Panc1 (cell line): ENCODE results near the gene ABHD4. TPM values are rescaled to one million over a fixed set of nuclear protein-coding genes. Genes with fewer than 3 reads are reported as not detected.
"Not testable (repeated sequence)": the region's sequence is repeated elsewhere in the genome, so short reads cannot be mapped to it uniquely, and the experiment has no call there.

Experiments
- ATAC-seq: fragments of 200-7000 bp; cut with Tn5 transposase; 2 replicates; pipeline ENCODE4 v1.9.1; 2020; ENCODE audit warnings: mild to moderate bottlenecking, moderate library complexity
- BruUV-seq: library from RNA; stranded (reverse); fragments of 400-500 nt; replicated peaks from 2 replicates; lab custom pipeline; 2021; lab: Mats Ljungman, UMichigan
- CTCF ChIA-PET: fragments of 300-600 bp; sonication (Branson Sonifier 250); formaldehyde crosslinking; loops from one replicate; lab custom pipeline; 2022; ENCODE audit warnings: antibody characterized with exemption; lab: Charles Lee
- POLR2A ChIA-PET: fragments of 300-600 bp; sonication (Branson Sonifier 250); formaldehyde crosslinking; loops from one replicate; lab custom pipeline; 2022; ENCODE audit warnings: antibody characterized with exemption; lab: Charles Lee
- DNase-seq: peaks from one replicate; pipeline ENCODE4 v3.0.0-alpha.2; 2010; ENCODE audit warnings: low read depth, low spot score
- H3K27ac ChIP-seq: 2 replicates; pipeline ENCODE4 v1.5.1; 2011; ENCODE audit warnings: mild to moderate bottlenecking, low read length, inconsistent platforms
- H3K27me3 ChIP-seq: fragments of 200-500 bp; sonication (Bioruptor generic); 2 replicates; pipeline ENCODE4 v1.6.0; 2014; ENCODE audit warnings: low read length, inconsistent platforms; ENCODE audit not compliant: control insufficient read depth, insufficient read depth
- H3K36me3 ChIP-seq: fragments of 200-500 bp; sonication (Bioruptor generic); 2 replicates; pipeline ENCODE4 v1.5.1; 2014; ENCODE audit warnings: inconsistent platforms, mild to moderate bottlenecking, low read length, moderate library complexity; ENCODE audit not compliant: control insufficient read depth, insufficient read depth
- H3K4me1 ChIP-seq: 2 replicates; pipeline ENCODE4 v1.5.1; 2011; ENCODE audit warnings: inconsistent platforms, mild to moderate bottlenecking, low read length, moderate library complexity; ENCODE audit not compliant: control insufficient read depth, insufficient read depth
- H3K4me3 ChIP-seq, 2 experiments: 2 replicates each; pipeline ENCODE4 v1.5.1; 2011 to 2012; ENCODE audit warnings: low read depth in 2 of 2, low read length in 2 of 2, mild to moderate bottlenecking in 2 of 2, inconsistent platforms in 1 of 2, moderate library complexity in 1 of 2
- H3K9me3 ChIP-seq: fragments of 200-500 bp; sonication (Bioruptor generic); 2 replicates; pipeline ENCODE4 v1.5.1; 2014; ENCODE audit warnings: low read depth, mild to moderate bottlenecking, inconsistent platforms, low read length, moderate library complexity; ENCODE audit not compliant: control insufficient read depth, insufficient read depth
- POLR2AphosphoS5 ChIP-seq: IDR thresholded peaks from 2 replicates; pipeline ENCODE4 v1.6.1; 2012; ENCODE audit warnings: mild to moderate bottlenecking, low read depth, low read length, moderate library complexity
- SIN3A ChIP-seq: IDR thresholded peaks from 2 replicates; pipeline ENCODE4 v1.6.1; 2012; ENCODE audit warnings: low read depth, mild to moderate bottlenecking, low read length, moderate library complexity, borderline replicate concordance; ENCODE audit not compliant: insufficient read depth
- TCF7L2 ChIP-seq: IDR thresholded peaks from 2 replicates; pipeline ENCODE4 v1.6.1; 2011; ENCODE audit warnings: mild to moderate bottlenecking, low read depth, low read length, inconsistent platforms
- in situ Hi-C: cut with HindIII; loops from 2 replicates; pipeline ENCODE4 v1.10.0; 2016; ENCODE audit warnings: low sequenced_read_pairs, low pct_unique_long_range_greater_than_20kb
- intact Hi-C: fragments of 100-400 bp; cut with micrococcal nuclease; formaldehyde crosslinking; loops from one replicate; pipeline ENCODE4 v1.10.0; 2022; ENCODE audit not compliant: unreplicated experiment
- total RNA-seq: library from RNA; stranded (reverse); gene quantifications from one replicate; pipeline ENCODE4 v1.2.1, GENCODE V29; 2021; ENCODE audit not compliant: unreplicated experiment
- TF ChIP-seq, protein P1 (sequence below): fragments of 450-650 bp; IDR thresholded peaks from 2 replicates; pipeline ENCODE4 v1.5.1; 2017; ENCODE audit warnings: mild to moderate bottlenecking
- TF ChIP-seq, protein P2 (sequence below), 2 experiments: IDR thresholded peaks; 2 replicates each; pipeline ENCODE4 v1.6.1; 2011 to 2012; ENCODE audit warnings: low read depth in 2 of 2, control low read depth in 1 of 2, low read length in 1 of 2, mild to moderate bottlenecking in 1 of 2, moderate library complexity in 1 of 2; ENCODE audit not compliant: insufficient read depth in 1 of 2

The ABHD4 gene
- total RNA-seq, 1 experiment from 2014 or later = 5.1 TPM

DNA sequence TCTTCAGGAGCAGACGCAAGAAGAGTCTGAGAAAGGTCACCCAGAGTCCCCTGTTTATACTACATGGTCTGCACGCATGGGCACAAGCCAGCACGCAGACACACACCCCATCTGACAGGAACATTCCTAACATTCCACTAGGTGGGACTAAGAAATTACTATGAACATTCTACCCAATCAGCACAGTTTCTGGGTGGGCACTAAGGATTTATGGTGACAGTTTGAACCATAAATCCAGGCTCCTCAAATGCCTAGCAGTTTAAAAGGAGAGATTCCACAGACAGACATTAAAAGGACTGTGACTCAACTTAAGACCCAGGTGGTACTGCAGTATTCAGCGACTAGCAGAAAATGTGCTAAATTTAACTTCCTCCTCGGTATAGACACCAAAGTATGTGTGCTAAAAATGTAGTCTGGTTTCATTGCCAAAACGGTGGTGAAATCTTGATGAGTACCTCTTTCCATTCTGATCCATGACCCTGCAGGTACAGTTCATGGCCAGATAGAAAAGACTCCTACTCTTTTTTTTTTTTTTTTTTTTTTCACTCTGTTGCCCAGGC, 16.2 kb downstream of the ABHD4 start:
- ChIA-PET CTCF (no interaction called here), POLR2A (no interaction called here)
- no peak for DNase-seq
- H3K27ac ChIP-seq = no peak overlapping the region
- no peaks in the 10 kb centered on the region for H3K4me1 ChIP-seq
- H3K4me3 ChIP-seq = no peak overlapping the region
- BruUV-seq = no TSS peak
- in situ Hi-C loops = no loop called here
- H3K9me3 ChIP-seq = no peaks in the 10 kb centered on the region
- H3K27me3 ChIP-seq = no peaks in the 10 kb centered on the region
- no peaks in the 10 kb centered on the region for H3K36me3 ChIP-seq
- TF ChIP-seq SIN3A = no peak
- TF ChIP-seq POLR2AphosphoS5 = no peak
- TF ChIP-seq TCF7L2 = no peak
- TF ChIP-seq, protein P1, sequence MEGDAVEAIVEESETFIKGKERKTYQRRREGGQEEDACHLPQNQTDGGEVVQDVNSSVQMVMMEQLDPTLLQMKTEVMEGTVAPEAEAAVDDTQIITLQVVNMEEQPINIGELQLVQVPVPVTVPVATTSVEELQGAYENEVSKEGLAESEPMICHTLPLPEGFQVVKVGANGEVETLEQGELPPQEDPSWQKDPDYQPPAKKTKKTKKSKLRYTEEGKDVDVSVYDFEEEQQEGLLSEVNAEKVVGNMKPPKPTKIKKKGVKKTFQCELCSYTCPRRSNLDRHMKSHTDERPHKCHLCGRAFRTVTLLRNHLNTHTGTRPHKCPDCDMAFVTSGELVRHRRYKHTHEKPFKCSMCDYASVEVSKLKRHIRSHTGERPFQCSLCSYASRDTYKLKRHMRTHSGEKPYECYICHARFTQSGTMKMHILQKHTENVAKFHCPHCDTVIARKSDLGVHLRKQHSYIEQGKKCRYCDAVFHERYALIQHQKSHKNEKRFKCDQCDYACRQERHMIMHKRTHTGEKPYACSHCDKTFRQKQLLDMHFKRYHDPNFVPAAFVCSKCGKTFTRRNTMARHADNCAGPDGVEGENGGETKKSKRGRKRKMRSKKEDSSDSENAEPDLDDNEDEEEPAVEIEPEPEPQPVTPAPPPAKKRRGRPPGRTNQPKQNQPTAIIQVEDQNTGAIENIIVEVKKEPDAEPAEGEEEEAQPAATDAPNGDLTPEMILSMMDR = no peak
- TF ChIP-seq, protein P2, sequence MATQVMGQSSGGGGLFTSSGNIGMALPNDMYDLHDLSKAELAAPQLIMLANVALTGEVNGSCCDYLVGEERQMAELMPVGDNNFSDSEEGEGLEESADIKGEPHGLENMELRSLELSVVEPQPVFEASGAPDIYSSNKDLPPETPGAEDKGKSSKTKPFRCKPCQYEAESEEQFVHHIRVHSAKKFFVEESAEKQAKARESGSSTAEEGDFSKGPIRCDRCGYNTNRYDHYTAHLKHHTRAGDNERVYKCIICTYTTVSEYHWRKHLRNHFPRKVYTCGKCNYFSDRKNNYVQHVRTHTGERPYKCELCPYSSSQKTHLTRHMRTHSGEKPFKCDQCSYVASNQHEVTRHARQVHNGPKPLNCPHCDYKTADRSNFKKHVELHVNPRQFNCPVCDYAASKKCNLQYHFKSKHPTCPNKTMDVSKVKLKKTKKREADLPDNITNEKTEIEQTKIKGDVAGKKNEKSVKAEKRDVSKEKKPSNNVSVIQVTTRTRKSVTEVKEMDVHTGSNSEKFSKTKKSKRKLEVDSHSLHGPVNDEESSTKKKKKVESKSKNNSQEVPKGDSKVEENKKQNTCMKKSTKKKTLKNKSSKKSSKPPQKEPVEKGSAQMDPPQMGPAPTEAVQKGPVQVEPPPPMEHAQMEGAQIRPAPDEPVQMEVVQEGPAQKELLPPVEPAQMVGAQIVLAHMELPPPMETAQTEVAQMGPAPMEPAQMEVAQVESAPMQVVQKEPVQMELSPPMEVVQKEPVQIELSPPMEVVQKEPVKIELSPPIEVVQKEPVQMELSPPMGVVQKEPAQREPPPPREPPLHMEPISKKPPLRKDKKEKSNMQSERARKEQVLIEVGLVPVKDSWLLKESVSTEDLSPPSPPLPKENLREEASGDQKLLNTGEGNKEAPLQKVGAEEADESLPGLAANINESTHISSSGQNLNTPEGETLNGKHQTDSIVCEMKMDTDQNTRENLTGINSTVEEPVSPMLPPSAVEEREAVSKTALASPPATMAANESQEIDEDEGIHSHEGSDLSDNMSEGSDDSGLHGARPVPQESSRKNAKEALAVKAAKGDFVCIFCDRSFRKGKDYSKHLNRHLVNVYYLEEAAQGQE (IDR thresholded peaks at IDR 0.05; ENCODE audit: insufficient read depth in 1 of 2, low read depth in 2 of 2, low read length in 1 of 2) = no peak
- peak; percentile 75 for ATAC-seq
- intact Hi-C loops = no loop called here

DNA sequence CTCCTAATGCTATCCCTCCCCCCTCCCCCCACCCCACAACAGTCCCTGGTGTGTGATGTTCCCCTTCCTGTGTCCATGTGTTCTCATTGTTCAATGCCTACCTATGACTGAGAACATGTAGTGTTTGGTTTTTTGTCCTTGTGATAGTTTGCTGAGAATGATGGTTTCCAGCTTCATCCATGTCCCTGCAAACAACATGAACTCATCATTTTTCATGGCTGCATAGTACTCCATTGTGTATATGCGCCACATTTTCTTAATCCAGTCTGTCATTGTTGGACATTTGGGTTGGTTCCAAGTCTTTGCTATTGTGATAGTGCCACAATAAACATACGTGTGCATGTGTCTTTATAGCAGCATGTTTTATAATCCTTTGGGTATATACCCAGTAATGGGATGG, 17.7 kb downstream of the ABHD4 start:
- ATAC-seq, H3K36me3 ChIP-seq, H3K27me3 ChIP-seq, POLR2A ChIA-PET, in situ Hi-C loops, BruUV-seq, intact Hi-C loops, H3K4me3 ChIP-seq, H3K27ac ChIP-seq, CTCF ChIA-PET, H3K9me3 ChIP-seq, DNase-seq, H3K4me1 ChIP-seq: not testable (repeated sequence)

DNA sequence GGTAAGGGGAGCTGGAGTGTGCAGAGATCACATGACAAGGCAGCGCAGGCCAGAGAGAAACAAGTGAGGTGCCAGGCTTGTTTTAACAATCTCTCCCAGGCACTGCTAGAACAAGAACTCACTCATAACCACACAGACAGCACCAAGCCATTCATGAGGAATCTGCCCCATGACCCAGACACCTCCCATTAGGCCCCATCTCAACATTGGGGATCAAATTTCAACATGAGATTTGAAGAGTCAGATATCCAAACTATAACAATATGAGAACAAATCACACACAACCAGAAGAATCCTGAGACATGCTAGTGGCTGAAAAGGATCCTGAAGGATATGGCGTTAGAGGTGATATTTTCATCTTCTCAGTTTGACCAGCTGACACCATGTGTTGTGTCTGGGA, 24.2 kb downstream of the ABHD4 start:
- H3K4me1 ChIP-seq = no peaks in the 10 kb centered on the region
- in situ Hi-C loops (no loop called here), intact Hi-C loops (no loop called here)
- TF ChIP-seq POLR2AphosphoS5 (no peak), SIN3A (no peak), TCF7L2 (no peak)
- TF ChIP-seq, protein P2 (IDR thresholded peaks at IDR 0.05; ENCODE audit: insufficient read depth in 1 of 2, low read depth in 2 of 2, low read length in 1 of 2) = no peak
- TF ChIP-seq, protein P1 = no peak
- no peaks in the 10 kb centered on the region for H3K9me3 ChIP-seq
- BruUV-seq = no TSS peak
- no peak for DNase-seq
- no peak for ATAC-seq
- H3K27me3 ChIP-seq = no peaks in the 10 kb centered on the region
- H3K36me3 ChIP-seq = no peaks in the 10 kb centered on the region
- ChIA-PET POLR2A (no interaction called here), CTCF (no interaction called here)
- no peak overlapping the region for H3K27ac ChIP-seq
- no peak overlapping the region for H3K4me3 ChIP-seq
